Keratinocyte (primary cell): ENCODE data around the gene MSANTD1. TPM values are rescaled to one million over a fixed set of nuclear protein-coding genes. Genes with fewer than 3 reads are reported as not detected.

Experiments used
- DNase-seq: peaks from one replicate; pipeline ENCODE4 v3.0.0-alpha.2; 2011; ENCODE audit warnings: low read depth, missing footprints, low spot score
- FAIRE-seq: peaks from 2 replicates; lab custom pipeline; 2011; peaks lifted over from hg19 to GRCh38; lab: Jason Lieb, UNC
- H2AFZ ChIP-seq: 2 replicates; pipeline ENCODE4 v1.6.0; 2012; ENCODE audit warnings: low read length, control low read depth, inconsistent platforms; ENCODE audit not compliant: control insufficient read depth
- H3K27ac ChIP-seq: 2 replicates; pipeline ENCODE4 v1.5.1; 2011; ENCODE audit warnings: low read length; ENCODE audit not compliant: control insufficient read depth, insufficient read depth
- H3K27me3 ChIP-seq: 3 replicates; pipeline ENCODE4 v1.6.0; 2011; ENCODE audit warnings: low read length; ENCODE audit not compliant: control insufficient read depth, insufficient read depth; ENCODE audit errors: extremely low read depth
- H3K36me3 ChIP-seq, 2 experiments: 2 replicates in 1 of 2; 3 replicates in 1 of 2; pipeline ENCODE4 v1.5.1; 2011; ENCODE audit warnings: low read length in 2 of 2, mild to moderate bottlenecking in 1 of 2; ENCODE audit not compliant: control insufficient read depth in 2 of 2, insufficient read depth in 2 of 2; ENCODE audit errors: extremely low read depth in 1 of 2
- H3K4me1 ChIP-seq: 3 replicates; pipeline ENCODE4 v1.5.1; 2011; ENCODE audit warnings: low read length; ENCODE audit not compliant: control insufficient read depth, insufficient read depth; ENCODE audit errors: extremely low read depth
- H3K4me2 ChIP-seq: 3 replicates; pipeline ENCODE4 v1.6.0; 2011; ENCODE audit warnings: low read depth, low read length; ENCODE audit not compliant: control insufficient read depth, insufficient read depth; ENCODE audit errors: extremely low read depth
- H3K4me3 ChIP-seq, 3 experiments: fragments of 200-600 bp in 1 of 3; sonication (generic) in 1 of 3; 2 replicates in 2 of 3; 3 replicates in 1 of 3; pipeline ENCODE4 v1.5.1; 2011 to 2016; ENCODE audit warnings: low read length in 3 of 3, mild to moderate bottlenecking in 3 of 3, control low read depth in 2 of 3, inconsistent platforms in 1 of 3, low read depth in 1 of 3, mixed read lengths in 1 of 3, mixed run types in 1 of 3, moderate library complexity in 1 of 3; ENCODE audit not compliant: control insufficient read depth in 2 of 3, insufficient read depth in 2 of 3; ENCODE audit errors: extremely low read depth in 1 of 3
- H3K79me2 ChIP-seq: 2 replicates; pipeline ENCODE4 v1.6.0; 2012; ENCODE audit warnings: low read length; ENCODE audit not compliant: control insufficient read depth, insufficient read depth
- H3K9ac ChIP-seq: 3 replicates; pipeline ENCODE4 v1.6.0; 2011; ENCODE audit warnings: low read length; ENCODE audit not compliant: control insufficient read depth, insufficient read depth; ENCODE audit errors: extremely low read depth
- H3K9me1 ChIP-seq: 3 replicates; pipeline ENCODE4 v1.6.0; 2011; ENCODE audit warnings: low read length; ENCODE audit not compliant: control insufficient read depth, insufficient read depth; ENCODE audit errors: extremely low read depth
- H3K9me3 ChIP-seq: 2 replicates; pipeline ENCODE4 v1.5.1; 2012; ENCODE audit warnings: low read depth, low read length; ENCODE audit not compliant: control insufficient read depth
- H4K20me1 ChIP-seq: 3 replicates; pipeline ENCODE4 v1.6.0; 2011; ENCODE audit warnings: low read length; ENCODE audit not compliant: control insufficient read depth, insufficient read depth; ENCODE audit errors: extremely low read depth
- EZH2 ChIP-seq: IDR thresholded peaks from one replicate; pipeline ENCODE4 v1.6.1; 2012; ENCODE audit warnings: inconsistent platforms, mild to moderate bottlenecking, low read length, moderate library complexity
- dilution Hi-C: fragments of 300-500 bp; cut with MboI; formaldehyde crosslinking; loops from one replicate; pipeline ENCODE4 v1.7.0; 2020; ENCODE audit warnings: low sequenced_read_pairs; ENCODE audit not compliant: extremely low pct_ligation_motif_present
- polyA plus RNA-seq, 5 experiments: library from polyadenylated mRNA; depleted of rRNA in 3 of 5; stranded (reverse) in 3 of 5; stranded (forward) in 1 of 5; unstranded in 1 of 5; fragments of >200 nt; gene quantifications; 1 replicate in 1 of 5; 2 replicates in 3 of 5; 3 replicates in 1 of 5; pipeline versions ENCODE4 v1.2.1 to v1.2.3, GENCODE V29; 2011 to 2012; ENCODE audit warnings: missing spikeins in 2 of 5, low read depth in 1 of 5, low replicate concordance in 1 of 5
- TF ChIP-seq, protein P1 (sequence below), 3 experiments: IDR thresholded peaks in 1 of 3; conservative IDR thresholded peaks in 1 of 3; optimal IDR thresholded peaks in 1 of 3; 2 replicates in 2 of 3; 3 replicates in 1 of 3; pipeline versions ENCODE3 to v1.5.1; 2011; ENCODE audit warnings: low read length in 3 of 3, mild to moderate bottlenecking in 3 of 3, moderate library complexity in 2 of 3, control low read depth in 1 of 3, inconsistent platforms in 1 of 3; ENCODE audit not compliant: insufficient read depth in 2 of 3; ENCODE audit errors: extremely low read depth in 1 of 3

MSANTD1 gene
- polyA plus RNA-seq, 1 donor (not counting 4 experiments of a cell fraction or from before 2014, with no cell fraction given), result not detected

DNA sequence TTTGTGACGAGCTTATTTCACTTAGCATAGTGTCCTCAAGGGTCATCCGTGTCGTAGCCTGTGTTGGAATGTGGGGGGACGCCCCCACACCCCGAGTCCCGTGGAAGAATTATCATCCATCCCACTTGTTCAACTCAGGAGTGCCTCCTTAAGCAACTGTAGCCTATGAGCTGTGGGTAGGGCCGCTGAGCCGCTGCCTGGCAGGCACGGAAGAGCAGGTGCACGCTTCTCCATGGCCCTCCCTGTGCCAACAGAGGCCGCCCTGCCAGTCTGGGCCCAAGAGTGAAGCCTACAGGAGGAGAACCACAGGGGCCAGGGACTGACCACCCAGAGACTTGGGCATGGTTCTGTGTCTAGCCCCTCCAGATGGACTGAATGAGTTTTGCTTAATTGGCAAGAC is 41.5 kb downstream of the MSANTD1 start:
- dilution Hi-C loops, result no loop called here
- Histone ChIP-seq H3K27me3 (peaks cover 36% of the 10 kb centered on the region), H3K27ac (no peak overlapping the region)

DNA sequence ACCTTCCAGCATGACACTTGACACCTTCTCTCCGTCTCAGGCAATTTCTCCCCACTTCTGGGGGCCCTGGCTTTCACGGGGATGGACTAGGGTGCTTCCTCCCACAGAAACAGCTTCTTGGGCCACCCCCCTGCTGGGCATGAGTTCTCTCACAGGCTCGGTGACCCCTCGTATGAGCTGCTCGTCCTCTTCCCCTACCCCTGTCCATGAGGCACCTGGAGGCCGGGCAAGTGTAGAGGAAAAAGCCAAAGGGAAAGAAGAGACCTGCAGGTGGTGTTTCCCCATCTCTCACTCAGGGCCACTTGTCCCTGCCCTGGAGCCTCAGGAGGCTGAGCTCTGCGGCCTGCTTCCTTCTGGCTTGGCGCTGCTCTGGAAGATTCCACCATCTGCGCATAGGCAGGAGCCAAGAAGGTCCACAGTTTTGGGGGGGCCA is 41.9 kb downstream of the MSANTD1 start:
- peaks cover 33% of the 10 kb centered on the region for H3K27me3 ChIP-seq
- FAIRE-seq (no peak), DNase-seq (no peak)
- TF ChIP-seq EZH2, result no peak
- TF ChIP-seq, protein P1, sequence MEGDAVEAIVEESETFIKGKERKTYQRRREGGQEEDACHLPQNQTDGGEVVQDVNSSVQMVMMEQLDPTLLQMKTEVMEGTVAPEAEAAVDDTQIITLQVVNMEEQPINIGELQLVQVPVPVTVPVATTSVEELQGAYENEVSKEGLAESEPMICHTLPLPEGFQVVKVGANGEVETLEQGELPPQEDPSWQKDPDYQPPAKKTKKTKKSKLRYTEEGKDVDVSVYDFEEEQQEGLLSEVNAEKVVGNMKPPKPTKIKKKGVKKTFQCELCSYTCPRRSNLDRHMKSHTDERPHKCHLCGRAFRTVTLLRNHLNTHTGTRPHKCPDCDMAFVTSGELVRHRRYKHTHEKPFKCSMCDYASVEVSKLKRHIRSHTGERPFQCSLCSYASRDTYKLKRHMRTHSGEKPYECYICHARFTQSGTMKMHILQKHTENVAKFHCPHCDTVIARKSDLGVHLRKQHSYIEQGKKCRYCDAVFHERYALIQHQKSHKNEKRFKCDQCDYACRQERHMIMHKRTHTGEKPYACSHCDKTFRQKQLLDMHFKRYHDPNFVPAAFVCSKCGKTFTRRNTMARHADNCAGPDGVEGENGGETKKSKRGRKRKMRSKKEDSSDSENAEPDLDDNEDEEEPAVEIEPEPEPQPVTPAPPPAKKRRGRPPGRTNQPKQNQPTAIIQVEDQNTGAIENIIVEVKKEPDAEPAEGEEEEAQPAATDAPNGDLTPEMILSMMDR (optimal IDR thresholded peaks at IDR 0.05 in 1 of 3, IDR thresholded peaks at IDR 0.05 in 1 of 3, conservative IDR thresholded peaks at IDR 0.05 in 1 of 3; ENCODE audit: extremely low read depth in 1 of 3, insufficient read depth in 2 of 3, low read length in 3 of 3), result no peak
- dilution Hi-C loops, result no loop called here
- no peak overlapping the region for H3K9ac ChIP-seq
- no peak overlapping the region for H3K27ac ChIP-seq
- H3K4me3 ChIP-seq, result no peak overlapping the region
- H3K79me2 ChIP-seq, result no peaks in the 10 kb centered on the region
- no peaks in the 10 kb centered on the region for H3K36me3 ChIP-seq
- H4K20me1 ChIP-seq, result no peaks in the 10 kb centered on the region
- H3K9me3 ChIP-seq, result no peaks in the 10 kb centered on the region
- no peaks in the 10 kb centered on the region for H3K9me1 ChIP-seq
- H2AFZ ChIP-seq, result no peak overlapping the region
- H3K4me2 ChIP-seq, result no peak overlapping the region
- H3K4me1 ChIP-seq, result peaks cover 12% of the 10 kb centered on the region

More for the DNA sequence above, 41.5 kb downstream of the MSANTD1 start:
- H3K79me2 ChIP-seq, result no peaks in the 10 kb centered on the region
- no peaks in the 10 kb centered on the region for H4K20me1 ChIP-seq
- H3K9me1 ChIP-seq, result no peaks in the 10 kb centered on the region
- no peak overlapping the region for H3K4me2 ChIP-seq
- H3K4me3 ChIP-seq, result no peak overlapping the region
- FAIRE-seq (no peak), DNase-seq (no peak)
- H3K9ac ChIP-seq, result no peak overlapping the region
- H2AFZ ChIP-seq, result no peak overlapping the region
- H3K36me3 ChIP-seq, result no peaks in the 10 kb centered on the region
- H3K9me3 ChIP-seq, result no peaks in the 10 kb centered on the region
- no peak for TF ChIP-seq EZH2
- peaks cover 12% of the 10 kb centered on the region for H3K4me1 ChIP-seq

DNA sequence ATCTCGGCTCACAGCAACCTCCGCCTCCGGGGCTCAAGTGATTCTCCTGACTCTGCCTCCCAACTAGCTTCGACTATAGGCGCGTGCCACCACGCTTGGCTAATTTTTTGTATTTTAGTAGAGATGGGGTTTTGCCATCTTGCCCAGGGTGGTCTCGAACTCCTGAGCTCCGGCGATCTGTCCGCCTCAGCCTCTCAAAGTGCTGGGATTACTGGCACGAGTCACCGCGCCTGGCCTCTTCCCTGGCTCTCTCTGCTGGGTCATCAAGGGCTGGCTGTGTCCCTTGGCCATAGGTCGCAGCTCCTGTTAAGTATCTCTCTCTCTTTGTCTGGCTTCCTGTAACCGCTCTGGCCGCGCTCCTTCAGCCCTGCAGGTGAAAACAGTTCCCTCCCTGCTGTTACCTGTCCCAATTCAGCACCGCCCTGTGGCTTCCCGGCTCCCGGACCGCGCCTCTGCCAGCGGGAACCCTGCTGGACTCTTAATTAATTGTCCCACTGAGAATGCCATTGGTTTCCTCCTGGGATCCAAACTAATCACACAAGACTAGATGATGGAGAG is 42.5 kb downstream of the MSANTD1 start:
- H2AFZ ChIP-seq, result peak overlapping the region; percentile 91
- H3K27me3 ChIP-seq, result peaks cover 27% of the 10 kb centered on the region
- H3K4me3 ChIP-seq, result peak overlapping the region; percentile 58 to 78 (median 76)
- H3K27ac ChIP-seq, result no peak overlapping the region
- no peak for FAIRE-seq
- no peak for DNase-seq
- TF ChIP-seq EZH2, result no peak
- TF ChIP-seq, protein P1 (optimal IDR thresholded peaks at IDR 0.05 in 1 of 3, IDR thresholded peaks at IDR 0.05 in 1 of 3, conservative IDR thresholded peaks at IDR 0.05 in 1 of 3; ENCODE audit: extremely low read depth in 1 of 3, insufficient read depth in 2 of 3, low read length in 3 of 3), result no peak
- dilution Hi-C loops, result no loop called here
- no peaks in the 10 kb centered on the region for H3K36me3 ChIP-seq
- H3K4me2 ChIP-seq, result peak overlapping the region; percentile 93
- no peaks in the 10 kb centered on the region for H4K20me1 ChIP-seq
- H3K9me1 ChIP-seq, result no peaks in the 10 kb centered on the region
- peaks cover 12% of the 10 kb centered on the region for H3K4me1 ChIP-seq
- no peaks in the 10 kb centered on the region for H3K79me2 ChIP-seq
- H3K9ac ChIP-seq, result peak overlapping the region; percentile 72
- H3K9me3 ChIP-seq, result no peaks in the 10 kb centered on the region
